ENCODE results near the gene KCNMA1. TPM values are rescaled to one million over a fixed set of nuclear protein-coding genes. Genes with fewer than 3 reads are reported as not detected.
A peak's percentile ranks its signal among the peaks of the same experiment; 100 is the strongest.

Gene KCNMA1
- total RNA-seq, 1 donor from 2014 or later, result 15.8 TPM

- peak; percentile 58 for FAIRE-seq
- no peaks in the 10 kb centered on the region for H3K27me3 ChIP-seq (ENCODE audit: control insufficient read depth, insufficient read depth, low read length)
- DNase-seq (ENCODE audit: low read depth), result no peak
- no peak for TF ChIP-seq CTCF (IDR thresholded peaks at IDR 0.05; ENCODE audit: insufficient read depth, low read length, severe bottlenecking)
- H3K36me3 ChIP-seq (ENCODE audit: control insufficient read depth, insufficient read depth, low read length), result no peaks in the 10 kb centered on the region
- H3K4me3 ChIP-seq (ENCODE audit: low read depth, low read length), result no peak overlapping the region
Observed at GRCh38 chr10:77339166-77339565, 298.4 kb downstream of the KCNMA1 start.

DNA sequence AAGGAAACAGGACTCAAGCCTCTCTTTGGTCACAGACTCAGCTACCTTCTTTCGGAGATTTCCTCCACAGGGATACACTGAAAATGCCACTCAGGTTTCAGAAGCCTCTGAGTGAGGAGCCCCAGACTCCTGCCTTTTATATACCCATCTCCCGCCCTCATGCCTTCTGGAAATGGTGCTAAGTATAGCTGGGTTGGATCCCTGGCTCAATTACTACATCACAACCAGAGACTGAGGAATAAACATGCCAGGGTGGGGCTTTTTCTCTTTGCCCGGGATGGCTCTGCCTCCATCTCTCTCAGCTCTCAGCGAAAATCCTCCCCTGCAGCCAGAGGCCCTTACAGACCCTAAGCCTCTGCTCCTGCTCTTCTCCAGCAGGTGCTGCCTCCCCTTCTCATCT, 299.5 kb downstream of the KCNMA1 start:
- TF ChIP-seq CTCF (IDR thresholded peaks at IDR 0.05; ENCODE audit: insufficient read depth, low read length, severe bottlenecking), result no peak
- H3K4me3 ChIP-seq (ENCODE audit: low read depth, low read length), result no peak overlapping the region
- H3K27me3 ChIP-seq (ENCODE audit: control insufficient read depth, insufficient read depth, low read length), result no peaks in the 10 kb centered on the region
- no peaks in the 10 kb centered on the region for H3K36me3 ChIP-seq (ENCODE audit: control insufficient read depth, insufficient read depth, low read length)
- DNase-seq (ENCODE audit: low read depth) (no peak), FAIRE-seq (no peak)

GRCh38 chr10:77334501-77334900, 303.1 kb downstream of the KCNMA1 start:
- H3K4me3 ChIP-seq (ENCODE audit: low read depth, low read length), result no peak overlapping the region
- no peaks in the 10 kb centered on the region for H3K27me3 ChIP-seq (ENCODE audit: control insufficient read depth, insufficient read depth, low read length)
- FAIRE-seq (no peak), DNase-seq (ENCODE audit: low read depth) (peak; percentile 30)
- no peak for TF ChIP-seq CTCF (IDR thresholded peaks at IDR 0.05; ENCODE audit: insufficient read depth, low read length, severe bottlenecking)
- no peaks in the 10 kb centered on the region for H3K36me3 ChIP-seq (ENCODE audit: control insufficient read depth, insufficient read depth, low read length)

DNA sequence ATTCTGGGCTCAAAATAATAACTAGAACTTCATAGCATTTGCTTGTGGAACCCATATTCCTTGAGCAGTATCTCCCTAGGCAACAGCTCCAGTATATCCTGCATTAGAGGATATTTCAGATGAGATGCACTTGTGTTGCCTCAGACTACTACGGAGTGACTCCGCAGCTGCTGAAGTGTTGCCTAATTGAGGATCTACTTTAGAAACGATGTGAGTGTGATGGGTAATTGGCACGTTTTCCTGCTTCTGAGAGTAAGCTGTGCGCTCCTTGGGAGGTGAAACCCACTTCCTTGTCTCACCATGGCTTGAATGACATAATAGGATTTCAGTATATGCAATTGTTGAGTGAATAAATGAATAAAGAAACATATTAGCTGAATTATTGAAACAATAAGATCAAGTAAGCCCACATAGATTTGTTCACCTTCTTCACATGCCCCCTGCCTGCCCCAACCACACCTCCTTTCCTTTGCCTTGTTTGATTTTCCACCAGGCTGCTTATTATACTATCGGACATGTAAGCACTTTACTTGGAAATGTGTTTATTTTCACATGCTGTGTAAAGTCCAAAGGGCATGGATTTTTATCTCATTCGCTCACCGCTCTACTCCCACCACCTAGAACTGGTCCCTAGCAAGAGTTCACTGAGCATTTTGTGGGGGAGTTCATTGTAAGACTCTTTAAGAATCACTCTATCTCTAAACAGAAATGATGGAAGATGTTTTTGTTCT, 303.8 kb downstream of the KCNMA1 start:
- TF ChIP-seq CTCF (IDR thresholded peaks at IDR 0.05; ENCODE audit: insufficient read depth, low read length, severe bottlenecking), result no peak
- DNase-seq (ENCODE audit: low read depth), result peak; percentile 31
- no peak for FAIRE-seq
- H3K36me3 ChIP-seq (ENCODE audit: control insufficient read depth, insufficient read depth, low read length), result no peaks in the 10 kb centered on the region
- no peaks in the 10 kb centered on the region for H3K27me3 ChIP-seq (ENCODE audit: control insufficient read depth, insufficient read depth, low read length)
- H3K4me3 ChIP-seq (ENCODE audit: low read depth, low read length), result no peak overlapping the region

DNA sequence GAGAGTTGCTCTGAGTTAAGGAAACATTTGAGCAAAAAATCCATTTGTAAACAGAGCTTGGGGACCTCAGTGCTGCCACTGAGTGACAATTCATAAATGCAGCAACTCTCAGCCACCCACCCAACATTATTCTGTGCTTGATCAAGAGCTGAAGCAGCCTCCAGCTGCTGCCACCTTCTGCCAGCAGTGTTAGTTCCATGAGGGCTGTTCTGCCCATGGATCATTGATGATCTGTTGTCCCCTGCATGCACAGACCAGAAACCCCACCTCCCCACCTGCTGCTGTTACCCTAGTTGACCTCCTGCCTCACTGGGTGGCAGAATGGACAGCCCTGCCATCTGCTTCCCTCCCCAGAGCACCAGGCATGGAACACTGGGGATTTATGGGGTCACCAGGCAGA, 305.4 kb downstream of the KCNMA1 start:
- Histone ChIP-seq H3K4me3 (ENCODE audit: low read depth, low read length) (no peak overlapping the region), H3K27me3 (ENCODE audit: control insufficient read depth, insufficient read depth, low read length) (no peaks in the 10 kb centered on the region), H3K36me3 (ENCODE audit: control insufficient read depth, insufficient read depth, low read length) (no peaks in the 10 kb centered on the region)
- no peak for TF ChIP-seq CTCF (IDR thresholded peaks at IDR 0.05; ENCODE audit: insufficient read depth, low read length, severe bottlenecking)
- DNase-seq (ENCODE audit: low read depth) (no peak), FAIRE-seq (no peak)

All from bronchial epithelial cell (primary cell).